GM10266 (cell line): ENCODE measurements around the gene CFP.
"Not testable (repeated sequence)": the region's sequence is repeated elsewhere in the genome, so short reads cannot be mapped to it uniquely, and the experiment has no call there.

Experiments
- DNase-seq: peaks from one replicate; pipeline ENCODE4 v3.0.0; 2012; ENCODE audit errors: extremely low spot score
- CTCF ChIP-seq: IDR thresholded peaks from 2 replicates; pipeline ENCODE4 v1.5.1; 2012; ENCODE audit warnings: mild to moderate bottlenecking, low read depth; ENCODE audit not compliant: control insufficient read depth, insufficient read depth; ENCODE audit errors: missing control alignments

The CFP gene

GRCh38 chrX:47605024-47605423 lies 24.7 kb downstream of the CFP start:
- TF ChIP-seq CTCF = no peak
- no peak for DNase-seq

GRCh38 chrX:47603125-47603524 lies 26.6 kb downstream of the CFP start:
- DNase-seq = not testable (repeated sequence)

- TF ChIP-seq CTCF = no peak
- DNase-seq = no peak
Measured at GRCh38 chrX:47597222-47597621, 32.5 kb downstream of the CFP start.

GRCh38 chrX:47596256-47596655 lies 33.5 kb downstream of the CFP start:
- TF ChIP-seq CTCF = no peak
- no peak for DNase-seq

GRCh38 chrX:47595716-47596251 lies 33.9 kb downstream of the CFP start:
- no peak for TF ChIP-seq CTCF
- DNase-seq = no peak

GRCh38 chrX:47593522-47593921 lies 36.2 kb downstream of the CFP start:
- DNase-seq = no peak
- TF ChIP-seq CTCF = no peak

- TF ChIP-seq CTCF = no peak
- DNase-seq = no peak
Measured at GRCh38 chrX:47590984-47591383, 38.7 kb downstream of the CFP start.
